GM18499 (cell line): ENCODE data around the gene CUTA.
"Not testable (repeated sequence)": the region's sequence is repeated elsewhere in the genome, so short reads cannot be mapped to it uniquely, and the experiment has no call there.

Source experiments
- ATAC-seq: cut with Tn5 transposase; IDR thresholded peaks from one replicate; pipeline ENCODE4 v1.9.1; 2021; ENCODE audit warnings: moderate number of reproducible peaks; ENCODE audit not compliant: insufficient read depth, unreplicated experiment

Gene CUTA

DNA sequence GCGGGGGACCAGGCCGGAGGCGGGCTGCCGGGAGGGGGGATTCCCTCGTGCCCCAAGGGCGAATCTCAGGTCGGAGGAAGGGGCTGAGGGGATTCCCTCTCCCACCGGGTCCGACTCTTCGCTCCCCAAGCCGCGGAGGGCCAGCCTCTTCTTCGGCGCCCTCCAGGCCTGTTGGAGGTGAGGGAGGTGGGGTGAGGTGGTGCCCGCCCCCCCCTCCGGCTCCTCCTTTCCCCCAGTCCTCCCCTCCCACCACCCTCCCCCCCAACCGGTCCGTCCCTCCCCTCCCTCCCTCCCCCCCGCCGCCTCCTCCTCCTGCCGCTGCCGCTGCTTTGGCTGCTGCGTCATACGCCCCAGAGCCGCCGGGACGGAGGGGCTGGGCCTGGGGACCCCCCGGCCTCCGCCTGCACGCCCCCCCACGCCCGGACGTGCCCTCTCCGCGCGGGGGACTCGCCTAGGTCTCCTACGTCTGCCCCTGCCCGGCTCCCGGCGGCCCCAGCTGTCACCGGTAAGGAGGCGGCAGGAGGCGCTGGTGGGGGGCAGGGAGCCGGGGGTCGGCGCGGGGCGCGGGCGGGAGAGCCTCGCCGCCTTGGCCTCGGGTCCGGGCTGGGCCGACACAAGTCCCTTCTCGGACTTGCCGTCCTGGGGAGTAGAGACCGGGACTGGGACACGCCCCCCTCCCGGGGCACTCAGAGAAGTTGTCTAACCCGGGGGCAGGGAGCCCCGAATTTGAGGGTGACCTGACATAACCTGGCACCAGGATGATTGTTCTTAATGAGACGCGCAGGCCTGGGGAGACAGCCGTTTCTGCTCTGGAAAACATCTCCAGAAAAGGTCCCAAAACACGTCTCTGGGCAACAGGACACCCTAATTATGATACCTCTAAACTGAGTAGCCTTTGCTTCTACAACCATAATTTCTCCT lies 6.9 kb downstream of the CUTA start, which contains the start of gene PHF1:
Gene PHF1, plus strand, starts transcription at position 304 of the 921 bp plus-strand sequence. CDS start 1,250 bp downstream, outside the sequence.
- ATAC-seq: no peak

DNA sequence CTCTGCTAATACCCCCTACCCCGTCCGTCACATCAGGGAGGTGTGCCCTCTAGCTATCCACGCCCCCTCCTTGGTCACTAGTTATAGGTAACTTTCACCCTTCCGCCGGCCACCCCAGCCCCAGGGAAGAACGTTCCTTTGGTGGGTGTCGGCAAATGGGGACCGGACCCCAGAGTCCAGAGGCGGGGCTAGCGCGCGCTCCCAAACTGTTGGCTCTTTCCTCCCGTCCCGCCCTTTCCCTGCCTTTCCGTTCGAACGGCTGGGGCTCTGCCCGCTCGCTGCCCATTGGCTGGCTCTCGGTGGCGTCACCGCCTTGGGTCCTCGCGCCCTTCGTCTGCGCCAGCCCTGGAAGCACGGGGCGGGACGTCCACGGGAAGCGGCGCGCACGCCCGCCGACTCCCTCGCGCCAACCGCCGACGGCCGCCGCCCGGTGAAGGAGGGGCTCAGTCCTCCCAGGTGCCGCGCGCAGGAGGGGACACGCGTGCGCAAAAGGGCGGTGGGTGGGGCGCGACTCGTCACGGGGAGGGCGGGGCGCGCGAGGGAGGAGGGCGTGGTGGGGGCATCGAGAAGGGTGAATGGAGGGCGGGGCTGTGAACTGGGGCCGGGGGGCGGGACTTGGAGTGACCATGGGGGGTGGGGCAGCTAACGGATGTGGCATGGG lies 7.7 kb downstream of the CUTA start:
- no peak for ATAC-seq

DNA sequence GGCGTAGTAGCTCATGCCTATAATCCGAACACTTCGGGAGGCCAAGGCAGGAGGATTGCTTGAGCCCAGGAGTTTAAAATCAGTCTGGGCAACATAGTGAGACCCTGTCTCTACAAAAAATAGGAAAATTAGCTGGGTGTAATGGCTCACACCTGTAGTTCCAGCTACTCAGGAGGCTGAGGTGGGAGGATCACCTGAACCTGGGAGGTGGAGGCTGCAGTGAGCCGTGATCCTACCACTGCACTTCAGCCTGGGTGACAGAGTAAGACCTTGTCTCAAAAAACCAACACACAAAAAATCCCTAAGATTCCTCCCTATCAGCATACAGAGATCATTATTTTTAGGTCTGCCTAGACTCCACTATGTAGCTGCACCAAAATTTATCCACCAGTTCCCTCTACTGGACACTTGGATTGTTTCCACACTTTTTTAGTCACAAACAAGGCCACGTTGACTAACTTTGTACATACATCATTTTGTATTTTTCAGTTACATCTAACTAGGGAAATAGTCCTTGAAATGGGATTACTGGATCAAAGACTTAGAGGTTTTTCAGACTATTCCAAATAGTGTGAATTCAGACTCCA lies 10.7 kb downstream of the CUTA start:
- ATAC-seq: no peak

DNA sequence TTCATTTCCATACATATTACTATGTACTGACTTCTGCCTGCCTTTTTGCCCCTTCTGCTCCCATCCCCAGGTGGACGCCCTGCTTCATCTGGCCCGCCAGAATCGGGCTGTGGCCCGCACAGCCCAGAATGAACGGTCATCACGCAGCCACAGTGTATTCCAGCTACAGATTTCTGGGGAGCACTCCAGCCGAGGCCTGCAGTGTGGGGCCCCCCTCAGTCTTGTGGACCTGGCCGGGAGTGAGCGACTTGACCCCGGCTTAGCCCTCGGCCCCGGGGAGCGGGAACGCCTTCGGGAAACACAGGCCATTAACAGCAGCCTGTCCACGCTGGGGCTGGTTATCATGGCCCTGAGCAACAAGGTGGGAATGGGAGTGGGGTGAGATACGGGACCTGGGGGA lies 11.8 kb downstream of the CUTA start:
- ATAC-seq: no peak

DNA sequence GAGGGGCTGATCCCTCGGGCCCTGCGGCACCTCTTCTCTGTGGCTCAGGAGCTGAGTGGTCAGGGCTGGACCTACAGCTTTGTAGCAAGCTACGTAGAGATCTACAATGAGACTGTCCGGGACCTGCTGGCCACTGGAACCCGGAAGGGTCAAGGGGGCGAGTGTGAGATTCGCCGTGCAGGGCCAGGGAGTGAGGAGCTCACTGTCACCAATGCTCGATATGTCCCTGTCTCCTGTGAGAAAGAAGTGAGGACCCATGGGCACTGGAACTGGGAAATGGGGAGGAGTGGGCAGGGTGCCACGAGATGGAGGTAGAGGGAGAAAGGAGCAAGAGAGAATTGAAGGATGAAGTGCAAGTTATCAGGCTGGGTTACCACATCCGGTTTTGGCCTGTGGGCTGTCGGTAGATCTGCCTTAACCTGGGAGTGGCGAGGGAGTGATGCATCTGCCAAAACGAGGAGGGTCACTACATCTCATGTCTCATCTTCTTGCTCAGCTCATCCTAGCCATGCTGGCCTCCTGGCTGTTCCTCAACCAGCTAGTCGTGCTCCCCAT lies 12.4 kb downstream of the CUTA start:
- no peak for ATAC-seq

DNA sequence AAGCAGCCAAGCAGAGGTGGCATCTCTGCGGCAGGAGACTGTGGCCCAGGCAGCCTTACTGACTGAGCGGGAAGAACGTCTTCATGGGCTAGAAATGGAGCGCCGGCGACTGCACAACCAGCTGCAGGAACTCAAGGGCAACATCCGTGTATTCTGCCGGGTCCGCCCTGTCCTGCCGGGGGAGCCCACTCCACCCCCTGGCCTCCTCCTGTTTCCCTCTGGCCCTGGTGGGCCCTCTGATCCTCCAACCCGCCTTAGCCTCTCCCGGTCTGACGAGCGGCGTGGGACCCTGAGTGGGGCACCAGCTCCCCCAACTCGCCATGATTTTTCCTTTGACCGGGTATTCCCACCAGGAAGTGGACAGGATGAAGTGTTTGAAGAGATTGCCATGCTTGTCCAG lies 13.0 kb downstream of the CUTA start:
- no peak for ATAC-seq

DNA sequence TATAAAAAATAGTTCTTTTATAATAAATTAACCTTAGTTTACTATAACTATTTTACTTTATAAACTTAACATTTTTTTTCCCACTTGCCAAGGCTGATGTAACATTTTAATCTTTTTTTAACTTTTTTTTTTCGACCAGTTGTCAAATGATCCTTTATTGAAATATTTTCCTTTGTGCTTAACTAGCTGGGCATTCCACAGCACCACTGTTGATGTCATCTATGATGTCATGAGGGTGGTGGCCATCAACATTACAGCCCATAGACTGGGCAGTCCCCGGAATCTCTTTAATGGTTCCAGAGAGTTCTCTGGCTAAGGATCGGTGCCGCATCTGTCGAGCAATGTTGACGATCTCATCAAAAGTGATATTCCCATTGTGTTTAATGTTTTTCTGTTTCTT lies 18.0 kb downstream of the CUTA start:
- not testable (repeated sequence) for ATAC-seq

DNA sequence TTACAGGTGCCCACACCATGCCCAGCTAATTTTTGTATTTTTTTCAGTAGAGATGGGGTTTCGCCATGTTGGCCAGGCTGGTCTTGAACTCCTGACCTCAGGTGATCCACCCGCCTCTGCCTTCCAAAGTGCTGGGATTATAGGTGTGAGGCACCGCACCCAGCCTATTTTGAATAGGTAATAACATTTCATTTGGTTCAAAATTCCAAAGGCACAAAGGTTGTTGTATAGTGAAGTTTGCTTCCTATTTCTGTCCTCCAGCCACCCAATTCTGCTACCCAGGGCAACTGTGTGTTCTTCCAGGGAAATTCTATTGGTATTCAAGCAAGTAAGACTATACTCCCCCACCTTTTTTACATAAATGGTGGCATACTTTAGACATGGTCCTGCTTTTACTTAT lies 19.3 kb downstream of the CUTA start:
- ATAC-seq: not testable (repeated sequence)

DNA sequence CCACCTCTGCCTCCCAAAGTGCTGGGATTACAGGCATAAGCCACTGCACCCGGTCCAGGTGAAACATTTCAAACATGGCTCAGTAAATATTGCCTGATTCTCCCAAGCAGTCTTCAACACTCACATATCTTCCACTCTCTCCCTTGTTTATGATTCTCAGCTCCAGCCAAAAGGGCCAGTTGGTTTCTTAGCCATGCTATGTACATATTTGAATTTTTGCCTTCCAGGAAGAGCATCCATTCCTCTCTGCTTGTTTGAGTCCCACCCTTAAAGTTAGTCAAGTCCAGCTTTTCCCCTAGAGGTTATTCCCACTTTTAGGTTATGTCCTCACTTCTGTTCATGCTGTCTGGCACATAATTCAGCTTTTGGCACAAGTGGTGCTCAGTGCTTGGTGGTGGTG lies 20.4 kb downstream of the CUTA start:
- no peak for ATAC-seq

DNA sequence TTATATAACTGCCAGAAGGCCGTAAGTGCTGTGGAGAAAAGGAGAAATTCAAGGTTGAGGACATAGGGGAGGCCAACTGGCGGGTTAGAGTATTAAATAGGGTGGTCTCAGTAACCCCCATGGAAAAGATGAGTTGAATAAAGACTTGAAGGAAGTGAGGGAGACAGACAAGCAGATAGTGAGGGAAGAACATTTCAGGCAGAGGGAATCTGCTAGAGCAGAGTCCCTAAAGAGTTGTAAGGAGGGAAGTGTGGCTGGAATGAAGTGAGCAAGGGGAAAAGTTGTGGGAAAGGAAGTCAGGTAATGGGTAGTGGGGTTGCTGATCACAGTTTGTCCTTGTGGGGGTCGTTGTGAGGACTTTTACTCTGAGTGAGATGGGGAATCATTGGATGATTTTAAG lies 24.9 kb downstream of the CUTA start:
- ATAC-seq: no peak

DNA sequence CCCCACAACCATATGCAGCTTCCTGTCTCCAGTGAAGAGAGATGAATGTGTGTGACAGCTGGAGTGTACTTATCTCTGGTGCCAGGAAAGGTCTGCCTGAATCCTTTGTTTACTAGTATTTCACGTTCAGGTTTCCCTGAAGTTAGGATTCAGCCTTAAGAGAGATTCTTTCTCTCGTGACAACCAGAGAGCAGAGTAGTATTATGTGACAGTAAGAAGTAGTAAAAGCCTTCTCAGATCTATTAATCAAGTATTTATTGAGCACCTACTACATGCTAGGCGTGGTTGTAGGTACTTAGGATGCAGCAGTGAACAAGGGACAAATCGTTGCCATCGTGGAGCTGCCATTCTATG lies 25.3 kb downstream of the CUTA start:
- no peak for ATAC-seq

DNA sequence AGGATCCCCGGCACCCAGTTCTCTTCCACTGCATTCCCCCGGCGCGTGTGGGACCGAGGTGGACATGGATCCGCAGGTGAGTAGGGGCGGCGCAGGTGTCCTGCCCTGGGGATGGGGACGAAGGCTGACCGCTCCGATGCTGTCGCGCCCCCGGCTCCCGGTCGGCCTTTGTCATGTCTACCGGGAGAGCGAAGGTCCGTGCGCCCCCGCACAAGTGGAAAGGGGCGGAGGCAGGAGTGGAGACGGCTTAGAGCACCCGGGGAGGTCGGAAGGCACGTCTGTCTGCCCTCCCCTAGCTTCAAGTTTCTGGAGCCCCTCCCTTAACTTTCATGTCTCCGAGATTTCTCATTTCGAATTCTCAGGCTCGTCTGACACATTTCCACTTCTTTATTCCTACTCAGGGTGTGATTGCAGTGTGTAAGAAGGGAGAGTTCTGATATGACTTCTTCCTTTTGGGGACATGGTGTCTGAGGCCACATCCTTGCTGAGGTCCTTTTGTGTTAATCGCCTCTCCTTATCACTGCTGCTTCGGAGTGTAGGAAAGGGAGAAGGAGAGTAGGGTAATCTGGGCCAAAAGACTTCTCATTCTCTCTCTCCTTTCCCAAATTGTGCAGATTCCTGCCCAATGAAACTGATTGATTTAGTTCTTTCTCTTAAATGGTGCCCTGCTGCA lies 25.8 kb downstream of the CUTA start:
- ATAC-seq: no peak

DNA sequence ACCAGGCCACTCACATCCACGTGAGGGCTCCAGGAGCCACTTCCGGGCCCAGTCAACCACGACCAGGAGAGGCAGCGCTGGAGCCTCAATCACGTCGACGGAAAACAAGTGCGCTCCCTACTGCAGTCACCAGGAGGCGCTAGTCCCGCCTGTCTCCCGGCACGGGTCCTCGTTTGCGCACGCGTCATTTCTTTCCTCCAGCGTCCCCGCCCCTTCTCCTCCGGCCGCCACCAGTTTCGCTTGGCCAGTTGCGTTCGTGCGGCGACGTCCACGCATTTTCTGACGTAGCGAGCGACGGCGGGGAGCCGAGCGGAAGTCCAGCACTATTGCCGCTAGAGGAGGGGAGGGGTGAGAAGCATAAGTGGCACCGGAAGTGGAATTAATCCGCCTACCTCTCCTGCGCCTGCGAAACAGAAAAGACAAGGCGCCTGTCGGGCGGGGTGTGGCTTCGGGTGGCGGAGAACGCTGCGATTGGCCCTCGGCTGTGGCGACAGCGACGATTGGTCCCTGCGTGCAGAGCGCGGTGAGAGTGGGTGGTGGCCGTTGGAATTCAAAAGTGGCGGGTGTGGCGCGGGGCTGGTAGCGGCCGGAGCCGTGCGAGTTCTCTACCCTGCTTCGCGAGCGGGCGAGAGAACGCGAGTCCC lies 26.5 kb downstream of the CUTA start, which contains the start of gene KIFC1:
Gene KIFC1, plus strand, starts transcription at position 546 of the 644 bp plus-strand sequence. CDS start 163 bp downstream, outside the sequence.
- peak; percentile 68 for ATAC-seq

DNA sequence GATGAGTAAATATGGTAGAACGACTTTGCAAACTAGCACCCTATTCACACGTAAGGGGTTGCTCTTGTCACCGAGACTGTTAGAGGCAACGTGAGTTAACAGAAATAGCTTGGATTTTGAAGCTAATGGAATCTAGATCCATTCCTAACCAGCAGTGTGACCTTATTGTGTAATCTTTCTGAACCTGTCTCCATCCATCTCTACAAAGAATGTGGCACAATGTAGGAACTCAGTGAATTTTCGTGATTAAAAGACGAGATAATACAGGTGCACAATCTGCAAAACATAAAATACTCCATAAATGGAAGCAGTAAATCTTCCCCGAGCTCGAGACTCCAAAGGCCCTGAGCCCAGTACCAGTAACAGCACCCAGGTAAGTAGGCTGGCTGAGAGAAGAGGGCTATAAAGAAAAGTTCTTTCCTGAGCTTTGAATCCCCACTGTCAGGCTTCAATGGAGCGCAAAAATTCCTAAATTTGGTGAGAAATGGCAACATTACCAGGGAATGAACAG lies 27.1 kb downstream of the CUTA start:
- ATAC-seq: no peak

DNA sequence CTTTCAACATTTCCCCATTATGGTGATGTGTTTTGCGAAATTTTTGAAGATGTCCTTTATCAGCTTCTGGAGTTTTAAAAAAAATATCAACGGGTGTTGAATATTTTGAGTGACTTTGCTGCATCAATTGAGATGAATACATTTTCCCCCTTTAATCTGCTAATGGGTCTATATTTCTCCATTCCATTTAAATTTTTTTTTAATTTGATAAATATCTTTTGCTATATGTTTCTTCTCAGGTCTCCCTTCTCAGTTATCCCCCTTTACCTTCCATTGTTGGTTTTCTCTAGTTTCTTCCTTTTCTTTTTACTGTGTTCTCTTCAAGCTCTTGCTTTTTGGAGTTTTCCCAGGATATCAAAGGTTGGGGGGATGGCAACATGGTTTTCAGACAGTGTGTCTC lies 27.7 kb downstream of the CUTA start:
- ATAC-seq: no peak

DNA sequence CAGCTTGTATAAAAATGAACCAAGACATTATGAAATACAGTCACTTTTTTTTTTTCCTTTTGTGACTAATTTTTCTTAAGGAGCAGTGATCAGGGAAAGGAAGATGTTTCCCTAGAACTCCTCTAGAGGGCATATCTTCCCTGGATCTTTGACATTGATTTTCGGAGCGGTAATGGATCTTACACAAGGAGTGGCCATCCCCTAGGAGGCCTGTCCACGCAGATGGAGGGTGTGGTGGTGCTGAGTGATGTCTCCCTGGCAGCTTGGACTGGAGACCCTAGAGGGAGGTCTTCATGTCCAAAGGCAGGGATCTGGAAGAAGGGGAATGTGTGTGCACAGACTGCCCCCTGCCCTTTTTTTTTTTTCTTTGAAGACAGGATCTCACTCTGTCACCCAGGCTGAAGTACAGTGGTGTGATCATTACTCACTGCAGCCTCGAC lies 33.3 kb downstream of the CUTA start:
- ATAC-seq: no peak

DNA sequence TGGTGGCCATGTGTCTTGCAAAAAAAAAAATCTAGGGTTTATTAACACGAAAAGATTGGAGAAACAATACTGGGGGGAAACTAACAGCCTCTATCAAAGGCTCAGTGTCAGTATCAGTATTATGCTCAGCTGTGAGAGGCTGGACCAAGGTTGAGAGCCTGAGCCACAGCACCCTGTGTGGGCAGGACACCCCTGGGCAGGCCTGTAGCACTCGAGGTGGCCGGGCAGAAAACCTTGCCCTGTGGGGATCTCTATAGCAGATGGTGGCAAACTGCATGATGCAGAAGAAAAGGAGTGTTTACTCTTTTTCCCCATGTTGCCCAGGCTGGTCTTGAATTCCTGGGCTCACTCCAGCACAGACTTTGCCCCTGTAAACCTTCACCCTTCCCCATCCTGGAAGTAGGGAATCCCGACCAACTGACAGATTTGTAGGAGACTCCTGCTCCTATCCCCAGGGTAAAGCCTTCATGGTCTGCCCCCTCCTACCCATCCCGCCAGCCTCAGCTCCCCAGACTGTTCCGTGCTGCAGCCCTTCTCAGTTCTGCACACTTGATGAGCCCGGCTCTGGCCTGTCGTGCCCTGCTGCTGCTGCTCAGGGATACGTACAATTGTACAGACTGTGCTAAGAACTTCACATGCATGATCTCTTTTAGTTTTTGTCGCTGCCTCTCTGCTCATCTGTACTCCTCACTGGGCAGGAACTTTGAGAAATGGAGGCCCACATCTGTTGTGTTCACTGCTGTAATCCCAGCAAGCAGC lies 34.3 kb downstream of the CUTA start:
- no peak for ATAC-seq

DNA sequence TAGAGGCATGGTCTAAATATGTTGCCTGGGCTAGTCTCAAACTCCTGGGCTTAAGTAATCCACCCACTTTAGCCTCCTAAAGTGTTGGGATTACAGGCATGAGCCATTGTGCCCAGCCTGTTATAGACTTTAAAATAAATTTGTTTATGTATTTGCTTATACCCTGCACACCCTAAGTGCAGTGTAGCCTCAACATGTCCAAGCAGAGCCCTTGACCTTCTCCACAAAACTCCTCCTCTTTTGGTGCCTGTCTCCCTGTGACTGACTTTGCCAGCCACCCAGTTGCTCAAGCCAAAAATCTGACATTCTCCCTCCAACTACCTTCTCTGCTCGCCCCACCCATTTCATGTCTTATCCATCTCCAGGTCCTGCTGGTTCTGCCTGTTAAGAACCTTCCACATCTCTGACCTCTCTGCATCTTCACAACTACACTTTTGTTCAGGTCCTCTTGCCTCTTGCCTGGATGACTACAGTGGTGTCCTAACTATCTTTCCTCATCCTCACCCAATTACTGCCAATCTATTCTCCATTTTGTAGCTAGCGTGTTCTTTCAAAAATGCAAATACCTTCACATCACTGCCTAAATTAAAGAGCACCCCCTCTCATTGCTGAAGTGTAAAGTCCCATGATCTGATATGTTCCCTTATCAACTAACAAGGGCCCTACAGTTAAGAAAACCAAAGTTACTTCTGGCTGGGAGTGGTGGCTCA lies 37.5 kb downstream of the CUTA start:
- ATAC-seq: no peak
